Raji (cell line): ENCODE measurements around the gene ERGIC3.

ENCODE experiments used
- POLR2A ChIP-seq: IDR thresholded peaks from 2 replicates; pipeline ENCODE4 v1.6.1; 2011; ENCODE audit warnings: low read depth, low read length, control low read depth; ENCODE audit not compliant: insufficient read depth

Gene ERGIC3

DNA sequence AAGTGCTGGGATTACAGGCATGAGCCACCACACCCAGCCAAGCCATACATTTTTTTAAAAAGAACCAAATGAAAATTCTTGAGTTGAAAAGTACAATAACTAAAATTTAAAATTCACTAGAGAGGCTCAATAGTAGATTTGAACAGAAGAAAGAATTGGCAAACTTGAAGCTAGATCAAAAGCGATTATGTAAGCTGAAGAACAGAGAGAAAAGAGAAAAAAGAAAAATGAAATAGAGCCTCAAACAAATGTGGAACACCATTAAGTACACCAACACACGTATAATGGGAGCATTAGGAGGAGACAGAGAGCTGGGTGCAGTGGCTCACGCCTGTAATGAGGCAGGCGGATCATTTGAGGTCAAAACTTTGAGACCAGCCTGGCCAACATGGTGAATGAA is 31.0 kb downstream of the ERGIC3 start:
- no peak for TF ChIP-seq POLR2A

DNA sequence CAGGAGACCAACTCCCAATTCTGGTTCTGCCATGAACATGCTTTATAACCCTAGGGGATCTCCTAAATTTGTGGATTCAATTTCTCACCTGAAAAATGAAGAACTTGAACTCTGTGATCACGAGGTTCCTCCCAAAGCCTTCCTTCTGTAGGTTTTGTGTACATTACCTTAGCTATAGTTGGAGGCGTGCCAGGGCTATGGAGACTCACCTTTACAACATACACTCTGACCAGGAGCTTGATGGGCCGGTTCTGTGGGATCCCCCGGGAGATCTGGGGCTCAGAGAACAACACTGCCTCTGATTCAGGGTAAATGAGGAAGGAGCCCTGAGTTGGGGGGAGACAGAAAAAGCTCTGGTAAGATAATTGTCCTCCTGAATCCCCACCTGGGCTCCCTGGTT is 34.1 kb downstream of the ERGIC3 start:
- TF ChIP-seq POLR2A = no peak

DNA sequence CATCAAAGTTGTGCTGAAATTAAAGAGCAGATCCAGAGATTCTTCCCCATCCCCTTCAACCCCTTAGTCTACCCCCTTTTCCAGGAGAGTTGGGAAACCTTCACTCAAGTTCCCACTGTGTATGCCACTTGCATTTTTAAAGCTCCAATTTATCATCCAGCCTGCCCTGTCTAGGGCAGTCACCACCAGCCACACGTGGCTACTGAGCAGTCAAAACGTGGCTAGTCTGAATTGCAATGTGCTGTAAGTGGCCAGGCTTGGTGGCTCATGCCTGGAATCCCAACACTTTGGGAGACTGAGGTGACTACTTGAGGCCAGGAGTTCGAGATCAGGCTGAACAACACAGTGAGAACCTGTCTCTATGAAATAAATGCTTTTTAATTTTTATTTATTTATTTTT is 34.9 kb downstream of the ERGIC3 start:
- TF ChIP-seq POLR2A = no peak

DNA sequence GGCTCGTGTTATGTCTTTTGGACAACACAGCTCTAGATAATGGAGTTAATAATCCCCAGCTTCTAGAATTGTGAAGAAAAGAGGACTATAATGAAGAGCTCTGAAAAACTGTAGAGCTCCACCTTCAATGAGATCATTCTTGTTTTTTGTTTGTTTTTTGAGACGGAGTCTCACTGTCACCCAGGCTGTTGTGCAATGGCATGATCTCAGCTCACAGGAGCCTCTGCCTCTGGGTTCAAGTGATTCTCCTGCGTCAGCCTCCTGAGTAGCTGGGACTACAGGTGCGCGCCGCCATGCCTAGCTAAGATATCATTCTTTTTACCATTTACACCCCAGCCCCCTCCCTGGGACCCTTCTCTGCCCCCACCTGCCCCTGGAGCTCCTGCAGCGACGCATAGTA is 36.6 kb downstream of the ERGIC3 start:
- TF ChIP-seq POLR2A = no peak

DNA sequence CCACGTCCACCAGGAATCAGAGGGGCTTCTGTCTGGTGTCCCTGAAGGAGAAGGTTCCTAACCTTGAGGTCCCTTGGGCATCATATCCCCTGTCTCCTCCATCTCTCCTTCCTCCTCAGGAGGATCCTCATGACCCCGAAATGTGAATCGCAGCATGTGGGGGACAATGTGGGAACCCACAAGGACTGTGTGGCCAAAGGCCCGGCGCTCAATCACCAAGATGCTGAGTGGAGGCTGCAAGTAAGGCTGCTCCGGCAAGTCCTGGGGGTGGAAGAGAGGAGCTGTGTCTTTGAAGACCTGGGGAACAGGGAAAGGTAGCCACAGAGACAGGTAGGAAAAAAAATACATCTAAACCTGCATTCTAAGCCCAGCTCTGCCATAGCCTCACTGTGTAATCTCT is 37.3 kb downstream of the ERGIC3 start:
- no peak for TF ChIP-seq POLR2A

DNA sequence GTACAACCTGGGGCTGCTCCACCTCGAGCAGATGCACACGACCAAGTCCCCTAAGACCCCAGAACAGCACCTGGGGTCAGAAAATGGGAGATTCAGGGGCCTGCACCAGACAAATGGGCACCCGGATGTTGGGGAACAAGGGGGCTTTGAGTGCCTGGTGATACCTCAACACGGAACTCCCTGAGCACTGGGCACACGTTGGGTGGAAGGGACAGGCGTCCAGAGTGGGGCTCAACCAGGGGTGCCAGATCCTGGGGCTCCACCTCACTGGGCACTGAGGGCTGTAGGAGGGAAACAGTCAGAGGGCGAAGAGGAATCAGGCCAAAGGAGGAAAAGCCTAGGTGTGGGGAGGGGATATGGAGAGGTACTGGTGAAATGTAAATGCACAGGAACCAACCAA is 40.3 kb downstream of the ERGIC3 start:
- no peak for TF ChIP-seq POLR2A

DNA sequence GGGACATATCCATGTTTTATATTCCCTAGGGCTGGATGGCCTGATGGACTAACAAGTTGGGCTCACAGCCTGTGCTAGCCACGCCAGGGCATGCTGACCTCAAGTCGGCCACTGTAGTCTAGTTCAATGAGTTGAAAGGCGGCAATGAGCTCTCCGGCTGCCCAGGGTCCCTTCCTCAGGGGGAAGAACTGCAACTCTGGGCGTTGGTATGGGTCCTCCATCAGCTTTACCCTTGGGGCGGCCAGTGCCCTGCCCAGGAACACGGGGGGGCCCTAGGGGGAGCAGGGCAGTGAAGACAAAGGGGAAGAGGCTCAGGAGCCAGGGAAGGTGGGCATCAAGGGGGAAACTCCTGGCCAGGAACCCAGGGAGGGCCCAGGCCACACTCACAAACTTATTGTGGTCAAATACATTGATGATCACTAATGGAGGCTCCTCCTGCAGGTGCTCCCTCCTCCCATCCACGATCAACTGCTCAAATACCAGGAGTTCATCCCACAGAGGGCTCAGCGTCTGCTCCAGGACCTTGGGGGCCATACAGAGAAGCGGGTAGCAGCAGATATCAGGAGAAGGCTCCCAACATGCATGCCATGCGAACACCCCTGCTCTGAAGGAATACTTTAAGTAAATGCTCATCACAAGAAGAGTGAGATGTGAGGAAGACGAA is 41.0 kb downstream of the ERGIC3 start:
- no peak for TF ChIP-seq POLR2A

DNA sequence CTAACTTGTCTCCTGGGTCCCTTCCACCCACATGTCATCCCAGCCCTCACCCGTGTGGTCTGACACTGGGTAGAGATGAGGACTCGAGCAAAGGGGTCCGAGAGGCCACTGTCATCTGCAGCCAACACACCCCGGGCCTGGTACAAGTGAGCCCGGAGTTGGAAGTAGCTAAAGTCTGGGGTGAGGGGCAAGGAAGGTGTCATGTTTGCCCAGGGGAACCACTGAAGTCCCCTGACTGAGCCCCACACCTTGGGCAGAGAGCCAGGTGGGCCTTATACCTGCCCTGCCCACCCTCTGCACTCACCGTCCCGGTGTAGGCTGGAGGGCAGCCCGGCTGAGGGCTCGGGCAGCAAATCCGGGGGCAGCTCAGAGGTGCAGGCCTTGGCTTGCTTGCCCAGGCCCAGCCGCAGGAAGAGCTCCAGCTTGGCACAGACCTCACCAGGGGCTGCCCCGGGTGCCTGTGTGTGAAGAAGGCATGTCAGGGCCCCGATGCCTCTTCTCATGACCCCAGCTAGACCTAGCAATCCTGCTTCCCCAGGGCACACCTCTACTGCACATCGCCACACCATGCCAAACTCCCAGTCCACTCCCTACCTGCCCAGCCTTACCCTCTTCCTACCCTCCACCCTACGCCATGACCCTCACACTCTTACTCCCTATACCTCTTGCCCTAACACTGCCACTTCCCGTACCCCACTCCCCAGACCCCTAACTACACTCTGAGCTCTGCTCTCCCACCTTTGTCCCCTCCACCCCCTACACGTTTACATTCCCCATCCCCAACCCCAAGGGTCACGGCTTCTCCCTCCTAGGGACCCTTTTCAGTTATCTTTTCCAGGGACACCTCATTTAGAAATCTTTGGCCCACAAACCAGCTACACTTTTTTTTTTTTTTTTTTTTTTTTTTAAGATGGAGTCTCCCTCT is 42.0 kb downstream of the ERGIC3 start:
- no peak for TF ChIP-seq POLR2A

DNA sequence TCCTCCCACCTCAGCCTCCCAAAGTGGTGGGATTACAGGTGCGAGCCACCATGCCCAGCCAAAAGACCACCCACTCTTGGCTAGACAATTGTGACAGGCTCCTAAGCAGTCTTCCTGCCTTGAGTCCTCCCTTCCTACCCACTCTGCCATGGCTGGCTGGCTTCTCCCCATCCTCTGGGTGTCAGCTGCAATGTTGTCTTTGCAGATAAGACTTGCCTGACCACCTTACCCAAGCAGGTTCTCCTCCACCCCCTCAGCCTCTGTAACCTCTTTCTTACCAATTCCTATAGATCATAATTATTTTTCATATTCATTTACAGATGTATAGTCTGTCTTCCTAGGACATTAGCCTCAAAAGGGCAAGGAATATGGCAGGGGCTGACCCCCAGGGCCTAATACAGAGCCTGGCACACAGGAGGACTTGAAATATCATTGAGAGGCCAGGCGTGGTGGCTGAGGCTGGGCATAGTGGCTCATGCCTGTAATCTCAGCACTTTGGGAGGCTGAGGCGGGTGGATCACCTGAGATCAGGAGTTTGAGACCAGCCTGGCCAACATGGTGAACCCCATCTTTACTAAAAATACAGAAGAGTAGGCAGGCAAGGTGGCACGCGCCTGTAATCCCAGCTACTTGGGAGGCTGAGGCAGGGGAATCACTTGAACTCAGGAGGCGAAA is 45.0 kb downstream of the ERGIC3 start:
- TF ChIP-seq POLR2A = no peak

DNA sequence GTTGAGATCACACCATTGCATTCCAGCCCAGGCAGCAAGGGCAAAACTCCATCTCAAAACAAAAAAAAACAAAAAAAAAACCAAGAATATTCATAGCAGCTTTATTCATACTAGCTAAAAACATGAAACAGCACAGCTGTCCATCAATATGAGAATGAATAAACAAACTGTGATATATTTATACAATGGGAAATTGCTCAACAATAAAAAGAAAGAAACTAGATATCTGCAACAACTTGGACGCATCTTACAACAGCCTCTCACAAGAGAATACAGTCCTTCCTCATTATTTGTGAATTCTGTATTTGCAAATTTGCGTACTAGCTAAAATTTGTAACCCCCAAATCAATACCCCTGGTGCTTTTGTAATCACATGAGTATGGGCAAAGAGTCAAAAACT is 45.6 kb downstream of the ERGIC3 start:
- no peak for TF ChIP-seq POLR2A

DNA sequence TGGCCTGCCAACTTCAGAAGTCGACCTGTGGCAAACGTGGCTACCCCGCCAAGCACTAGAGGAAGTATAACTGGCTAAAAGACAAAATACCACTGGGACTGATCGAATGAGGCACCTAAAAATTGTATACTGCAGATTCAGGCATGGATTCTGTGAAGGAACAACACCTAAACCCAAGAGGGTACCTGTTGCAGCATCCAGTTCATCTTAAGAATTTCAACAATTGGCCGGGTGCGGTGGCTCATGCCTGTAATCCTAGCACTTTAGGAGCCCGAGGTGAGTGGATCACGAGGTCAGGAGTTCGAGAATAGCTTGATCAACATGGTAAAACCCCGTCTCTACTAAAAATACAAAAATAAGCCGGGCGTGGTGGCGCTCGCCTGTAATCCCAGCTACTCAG is 46.5 kb downstream of the ERGIC3 start:
- TF ChIP-seq POLR2A = no peak

DNA sequence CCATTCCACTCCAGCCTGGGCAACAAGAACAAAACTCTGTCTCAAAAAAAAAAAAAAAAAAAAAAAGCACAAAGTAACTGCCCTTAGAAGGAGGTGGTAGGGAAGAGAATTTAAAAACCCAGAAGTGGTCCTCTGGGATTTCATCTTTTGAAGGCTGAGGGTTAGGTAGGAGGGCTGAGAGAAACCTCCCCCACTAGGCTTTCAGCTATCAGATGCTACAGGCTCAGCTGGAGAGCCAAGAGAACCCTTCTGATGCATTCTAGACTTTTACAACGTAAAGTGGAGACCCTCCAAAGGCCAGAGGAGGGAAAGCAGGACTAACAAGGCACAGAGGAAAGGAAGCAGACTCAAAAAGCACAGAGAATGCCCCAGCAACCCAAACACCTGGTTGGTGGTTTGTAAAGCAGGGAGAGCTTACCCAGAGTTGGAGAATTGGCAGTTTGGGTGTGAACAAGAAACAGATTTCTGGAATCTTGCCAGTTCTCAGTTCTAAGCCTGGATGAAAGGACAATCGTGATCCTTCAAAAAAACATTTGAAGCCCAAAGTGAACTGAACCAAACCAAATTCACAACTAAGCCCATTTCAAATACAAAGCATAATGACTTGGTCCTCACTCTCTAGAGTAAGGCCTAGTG is 50.6 kb downstream of the ERGIC3 start:
- no peak for TF ChIP-seq POLR2A

DNA sequence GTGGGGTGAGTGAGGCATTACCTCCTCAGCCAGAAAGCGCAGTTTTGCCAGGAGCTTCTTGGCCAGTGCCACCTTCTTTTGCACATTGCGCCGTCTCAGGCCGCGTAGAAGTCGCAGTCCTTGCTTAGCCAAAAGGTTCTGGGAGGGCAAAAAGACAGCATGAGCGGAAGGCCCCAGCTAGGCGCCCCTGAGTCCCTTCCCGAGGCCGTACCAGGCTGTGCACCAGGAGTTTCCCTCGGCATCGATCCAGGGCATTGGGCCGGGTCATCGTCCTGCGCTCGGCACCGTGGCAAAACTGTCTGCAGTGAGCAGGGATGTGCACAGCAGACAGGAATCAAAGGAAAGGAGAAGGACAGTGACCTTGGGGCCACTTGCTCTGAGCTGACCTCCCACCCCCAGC is 53.6 kb downstream of the ERGIC3 start:
- TF ChIP-seq POLR2A = no peak

DNA sequence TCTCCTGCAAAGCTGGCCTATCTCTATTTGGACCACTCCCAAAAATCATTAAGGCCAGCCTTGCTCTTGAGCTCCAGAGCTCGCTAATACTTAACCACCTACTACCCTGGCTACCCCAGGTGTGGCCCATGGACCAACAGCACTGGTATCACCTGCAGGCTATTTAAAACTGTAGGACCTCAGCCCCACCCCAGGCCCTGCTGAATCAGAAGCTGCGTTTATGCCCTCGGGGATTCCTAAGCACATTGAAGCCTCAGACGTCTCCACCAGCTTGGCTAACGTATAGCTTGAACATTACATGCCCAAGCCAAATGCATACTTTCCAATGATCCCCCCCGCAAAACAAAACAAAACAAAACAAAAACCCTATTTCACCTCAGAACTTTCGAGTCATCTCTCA is 54.0 kb downstream of the ERGIC3 start:
- TF ChIP-seq POLR2A = no peak

DNA sequence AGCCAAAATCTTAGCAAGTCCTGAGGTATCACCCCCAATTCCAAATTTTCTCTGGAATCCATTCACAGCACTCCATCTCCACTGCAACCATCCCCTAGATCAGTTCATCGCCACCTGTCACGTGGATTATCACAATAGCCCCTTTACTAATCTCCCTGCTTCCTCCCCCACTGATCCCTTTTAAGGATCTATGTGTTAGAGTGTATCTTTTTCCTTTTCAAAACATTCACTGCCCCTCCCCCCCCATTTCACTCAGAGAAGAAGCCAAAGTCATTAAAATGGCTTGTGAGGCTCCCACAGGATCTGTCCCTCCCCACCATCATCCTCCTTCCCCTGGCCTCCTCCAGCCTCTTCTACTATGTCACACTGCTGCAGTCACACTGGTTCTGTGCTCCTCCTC is 55.3 kb downstream of the ERGIC3 start:
- TF ChIP-seq POLR2A = no peak

DNA sequence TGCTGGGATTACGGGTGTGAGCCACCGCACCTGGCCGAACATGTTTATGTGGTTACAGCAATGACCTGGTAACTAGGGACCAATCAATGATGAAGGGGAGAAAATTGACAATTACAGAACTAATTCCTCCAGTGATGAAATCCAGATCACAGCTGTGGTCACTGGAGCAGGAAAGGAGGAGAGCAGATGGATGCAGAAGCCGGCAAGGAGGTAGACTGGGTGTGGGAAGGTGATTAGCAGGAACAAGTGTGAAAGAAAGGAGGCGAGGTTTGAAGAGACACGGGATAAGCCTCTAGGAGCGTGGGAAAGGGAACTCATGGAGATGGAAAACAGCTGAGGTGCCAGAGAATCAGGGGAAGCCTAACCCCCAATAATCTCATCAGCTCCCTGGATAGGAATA is 56.6 kb downstream of the ERGIC3 start:
- no peak for TF ChIP-seq POLR2A
